ENCODE measurements around the gene TMX3.

DNA sequence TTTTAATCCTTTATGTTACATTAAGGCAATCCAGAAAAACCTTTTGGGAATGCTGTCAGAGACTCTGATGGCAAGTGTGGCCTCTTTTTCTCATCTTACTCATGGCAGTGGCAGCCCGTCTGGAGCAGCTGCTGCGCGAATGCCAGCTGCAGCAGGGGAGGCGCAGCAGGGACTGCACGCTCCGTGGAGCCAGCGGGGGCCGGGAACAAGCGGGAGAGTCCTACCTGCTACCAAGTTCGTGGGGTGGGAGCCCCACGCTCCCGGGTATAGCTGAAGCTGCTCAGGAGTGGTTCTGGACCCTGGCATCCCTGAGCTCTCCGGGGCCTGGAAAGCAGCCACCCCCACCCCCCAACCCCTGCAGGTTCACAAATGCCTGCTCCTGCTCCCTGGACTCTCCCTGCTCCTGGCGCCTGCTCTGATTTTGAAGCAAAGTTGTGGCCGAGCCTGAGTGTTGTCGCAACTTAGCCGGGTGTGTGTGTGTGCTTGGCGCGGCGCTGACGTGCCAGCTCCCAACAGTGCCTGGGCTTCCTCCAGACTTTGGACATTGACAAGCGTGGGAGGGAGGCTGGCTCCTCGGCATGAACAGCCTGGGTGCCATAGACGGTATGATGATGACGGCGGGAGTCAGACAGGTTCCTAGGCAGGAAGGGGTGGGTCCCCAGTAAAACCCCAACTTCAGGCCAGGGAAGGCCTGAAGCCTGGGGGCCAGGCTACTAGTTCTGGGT is 21.7 kb downstream of the TMX3 start:
- TF ChIP-seq, protein P1, sequence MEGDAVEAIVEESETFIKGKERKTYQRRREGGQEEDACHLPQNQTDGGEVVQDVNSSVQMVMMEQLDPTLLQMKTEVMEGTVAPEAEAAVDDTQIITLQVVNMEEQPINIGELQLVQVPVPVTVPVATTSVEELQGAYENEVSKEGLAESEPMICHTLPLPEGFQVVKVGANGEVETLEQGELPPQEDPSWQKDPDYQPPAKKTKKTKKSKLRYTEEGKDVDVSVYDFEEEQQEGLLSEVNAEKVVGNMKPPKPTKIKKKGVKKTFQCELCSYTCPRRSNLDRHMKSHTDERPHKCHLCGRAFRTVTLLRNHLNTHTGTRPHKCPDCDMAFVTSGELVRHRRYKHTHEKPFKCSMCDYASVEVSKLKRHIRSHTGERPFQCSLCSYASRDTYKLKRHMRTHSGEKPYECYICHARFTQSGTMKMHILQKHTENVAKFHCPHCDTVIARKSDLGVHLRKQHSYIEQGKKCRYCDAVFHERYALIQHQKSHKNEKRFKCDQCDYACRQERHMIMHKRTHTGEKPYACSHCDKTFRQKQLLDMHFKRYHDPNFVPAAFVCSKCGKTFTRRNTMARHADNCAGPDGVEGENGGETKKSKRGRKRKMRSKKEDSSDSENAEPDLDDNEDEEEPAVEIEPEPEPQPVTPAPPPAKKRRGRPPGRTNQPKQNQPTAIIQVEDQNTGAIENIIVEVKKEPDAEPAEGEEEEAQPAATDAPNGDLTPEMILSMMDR (IDR thresholded peaks at IDR 0.05) = no peak
- TF ChIP-seq EP300 (IDR thresholded peaks at IDR 0.05; ENCODE audit: low read depth) (no peak), POLR2A (IDR thresholded peaks at IDR 0.05) (no peak)

All from transverse colon (tissue), 3 donors.